ENCODE data around the gene CYTH3.

CYTH3 gene

GRCh38 chr7:6171532-6172223 is 100.7 kb downstream of the CYTH3 start:
- no peak for TF ChIP-seq CTCF (IDR thresholded peaks at IDR 0.05)

- no peak for TF ChIP-seq CTCF (IDR thresholded peaks at IDR 0.05)
These were observed 101.6 kb downstream of the CYTH3 start for GRCh38 chr7:6170571-6171531.

- TF ChIP-seq CTCF (IDR thresholded peaks at IDR 0.05) = no peak
These were observed 102.5 kb downstream of the CYTH3 start for GRCh38 chr7:6169805-6170520.

GRCh38 chr7:6168477-6168868 is 104.0 kb downstream of the CYTH3 start:
- TF ChIP-seq CTCF (IDR thresholded peaks at IDR 0.05) = no peak

- no peak for TF ChIP-seq CTCF (IDR thresholded peaks at IDR 0.05)
These were observed 104.6 kb downstream of the CYTH3 start for GRCh38 chr7:6167587-6168476.

- TF ChIP-seq CTCF (IDR thresholded peaks at IDR 0.05) = no peak
These were observed 105.3 kb downstream of the CYTH3 start for GRCh38 chr7:6167004-6167551.

Data from LNCAP (cell line).